OCI-LY1 (cell line): Measurements from ENCODE around the gene BLOC1S5.

Experiments
- H2AFZ ChIP-seq: fragments of 200-600 bp; sonication (generic), shearing (Covaris generic); 2 replicates; pipeline ENCODE4 v1.6.0; 2014; ENCODE audit warnings: antibody characterized with exemption, mild to moderate bottlenecking, low read length
- H3F3A ChIP-seq: fragments of 200-600 bp; sonication (generic), shearing (Covaris generic); 2 replicates; pipeline ENCODE4 v1.6.0; 2014; ENCODE audit warnings: mild to moderate bottlenecking, antibody characterized with exemption, low read length, moderate library complexity; ENCODE audit not compliant: insufficient read depth
- H3K27ac ChIP-seq: fragments of 200-600 bp; sonication (generic); 2 replicates; pipeline ENCODE4 v1.5.1; 2014; ENCODE audit warnings: low read length, mixed run types, mild to moderate bottlenecking, low read depth; ENCODE audit not compliant: poor library complexity, severe bottlenecking
- H3K27me3 ChIP-seq: fragments of 200-600 bp; sonication (generic); 2 replicates; pipeline ENCODE4 v1.6.0; 2014; ENCODE audit warnings: antibody characterized with exemption, mild to moderate bottlenecking, low read length, moderate library complexity; ENCODE audit not compliant: insufficient read depth
- H3K36me3 ChIP-seq: fragments of 200-600 bp; sonication (generic); 2 replicates; pipeline ENCODE4 v1.6.1; 2014; ENCODE audit warnings: mild to moderate bottlenecking, antibody characterized with exemption, low read length, moderate library complexity, mixed read lengths; ENCODE audit not compliant: insufficient read depth
- H3K4me1 ChIP-seq: fragments of 200-600 bp; sonication (generic); 2 replicates; pipeline ENCODE4 v1.5.1; 2014; ENCODE audit warnings: mild to moderate bottlenecking, low read length, moderate library complexity; ENCODE audit not compliant: insufficient read depth, severe bottlenecking
- H3K4me2 ChIP-seq: fragments of 200-600 bp; sonication (generic), shearing (Covaris generic); 2 replicates; pipeline ENCODE4 v1.6.1; 2014; ENCODE audit warnings: low read length
- H3K4me3 ChIP-seq: fragments of 200-600 bp; sonication (generic); 2 replicates; pipeline ENCODE4 v1.5.1; 2014; ENCODE audit warnings: low read length, low read depth, mild to moderate bottlenecking, mixed read lengths; ENCODE audit not compliant: poor library complexity, severe bottlenecking
- H3K79me2 ChIP-seq: fragments of 200-600 bp; shearing (Covaris generic); 2 replicates; pipeline ENCODE4 v1.6.1; 2016; ENCODE audit warnings: mixed run types, low read length, mixed read lengths; ENCODE audit not compliant: insufficient read depth
- H3K9ac ChIP-seq: fragments of 200-600 bp; sonication (generic), shearing (Covaris generic); 2 replicates; pipeline ENCODE4 v1.6.1; 2014; ENCODE audit warnings: mild to moderate bottlenecking, low read length, mixed read lengths
- H3K9me2 ChIP-seq: fragments of 200-600 bp; sonication (generic), shearing (Covaris generic); 2 replicates; pipeline ENCODE4 v1.6.1; 2014; ENCODE audit warnings: low read depth, mild to moderate bottlenecking, low read length, mixed read lengths
- H3K9me3 ChIP-seq: fragments of 200-600 bp; shearing (Covaris generic); 2 replicates; pipeline ENCODE4 v1.6.1; 2014; ENCODE audit warnings: low read length, mixed read lengths
- H4K20me1 ChIP-seq: fragments of 200-600 bp; sonication (generic), shearing (Covaris generic); 2 replicates; pipeline ENCODE4 v1.6.0; 2016; ENCODE audit warnings: mild to moderate bottlenecking, low read length; ENCODE audit not compliant: insufficient read depth
- EZH2 ChIP-seq: fragments of 200-600 bp; sonication (generic), shearing (Covaris generic); IDR thresholded peaks from 2 replicates; pipeline ENCODE4 v1.8.0; 2017; ENCODE audit warnings: borderline replicate concordance, mixed run types, mild to moderate bottlenecking, antibody characterized with exemption, low read length, moderate library complexity, mixed read lengths
- TF ChIP-seq, protein P1 (sequence below): fragments of 200-600 bp; sonication (generic), shearing (Covaris generic); IDR thresholded peaks from 2 replicates; pipeline ENCODE4 v1.5.1; 2017; ENCODE audit warnings: mild to moderate bottlenecking, antibody characterized with exemption, low read length, moderate library complexity, mixed read lengths

The BLOC1S5 gene

DNA sequence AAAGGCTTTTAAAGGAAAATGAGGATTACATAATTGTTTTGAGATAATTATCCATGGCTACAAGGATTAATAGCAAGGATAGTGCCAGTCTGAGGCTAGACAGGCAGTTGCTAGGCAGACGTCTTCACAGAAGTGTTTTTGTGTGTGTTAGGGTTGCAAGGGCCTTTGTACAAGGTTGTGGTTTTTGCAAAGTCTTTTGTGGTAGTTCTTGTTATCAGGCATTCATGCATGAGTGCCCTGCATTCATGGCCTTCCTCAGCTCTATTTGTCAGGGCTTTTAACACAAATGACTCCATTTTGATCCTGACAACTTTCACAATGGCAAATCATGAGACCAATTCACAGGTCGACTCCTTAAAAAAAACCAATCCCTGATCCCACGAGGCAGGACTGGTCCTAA is 85.5 kb downstream of the BLOC1S5 start:
- no peak overlapping the region for H3K4me2 ChIP-seq
- H4K20me1 ChIP-seq, result no peaks in the 10 kb centered on the region
- H3K4me3 ChIP-seq, result no peak overlapping the region
- H3K9ac ChIP-seq, result no peak overlapping the region
- no peaks in the 10 kb centered on the region for H3K9me3 ChIP-seq
- H3K27ac ChIP-seq, result no peak overlapping the region
- H3K9me2 ChIP-seq, result no peaks in the 10 kb centered on the region
- H3K36me3 ChIP-seq, result no peaks in the 10 kb centered on the region
- no peak overlapping the region for H2AFZ ChIP-seq
- H3F3A ChIP-seq, result no peaks in the 10 kb centered on the region
- no peaks in the 10 kb centered on the region for H3K27me3 ChIP-seq
- H3K79me2 ChIP-seq, result no peaks in the 10 kb centered on the region
- H3K4me1 ChIP-seq, result peaks cover 10% of the 10 kb centered on the region
- no peak for TF ChIP-seq EZH2
- TF ChIP-seq, protein P1, sequence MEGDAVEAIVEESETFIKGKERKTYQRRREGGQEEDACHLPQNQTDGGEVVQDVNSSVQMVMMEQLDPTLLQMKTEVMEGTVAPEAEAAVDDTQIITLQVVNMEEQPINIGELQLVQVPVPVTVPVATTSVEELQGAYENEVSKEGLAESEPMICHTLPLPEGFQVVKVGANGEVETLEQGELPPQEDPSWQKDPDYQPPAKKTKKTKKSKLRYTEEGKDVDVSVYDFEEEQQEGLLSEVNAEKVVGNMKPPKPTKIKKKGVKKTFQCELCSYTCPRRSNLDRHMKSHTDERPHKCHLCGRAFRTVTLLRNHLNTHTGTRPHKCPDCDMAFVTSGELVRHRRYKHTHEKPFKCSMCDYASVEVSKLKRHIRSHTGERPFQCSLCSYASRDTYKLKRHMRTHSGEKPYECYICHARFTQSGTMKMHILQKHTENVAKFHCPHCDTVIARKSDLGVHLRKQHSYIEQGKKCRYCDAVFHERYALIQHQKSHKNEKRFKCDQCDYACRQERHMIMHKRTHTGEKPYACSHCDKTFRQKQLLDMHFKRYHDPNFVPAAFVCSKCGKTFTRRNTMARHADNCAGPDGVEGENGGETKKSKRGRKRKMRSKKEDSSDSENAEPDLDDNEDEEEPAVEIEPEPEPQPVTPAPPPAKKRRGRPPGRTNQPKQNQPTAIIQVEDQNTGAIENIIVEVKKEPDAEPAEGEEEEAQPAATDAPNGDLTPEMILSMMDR, result no peak

DNA sequence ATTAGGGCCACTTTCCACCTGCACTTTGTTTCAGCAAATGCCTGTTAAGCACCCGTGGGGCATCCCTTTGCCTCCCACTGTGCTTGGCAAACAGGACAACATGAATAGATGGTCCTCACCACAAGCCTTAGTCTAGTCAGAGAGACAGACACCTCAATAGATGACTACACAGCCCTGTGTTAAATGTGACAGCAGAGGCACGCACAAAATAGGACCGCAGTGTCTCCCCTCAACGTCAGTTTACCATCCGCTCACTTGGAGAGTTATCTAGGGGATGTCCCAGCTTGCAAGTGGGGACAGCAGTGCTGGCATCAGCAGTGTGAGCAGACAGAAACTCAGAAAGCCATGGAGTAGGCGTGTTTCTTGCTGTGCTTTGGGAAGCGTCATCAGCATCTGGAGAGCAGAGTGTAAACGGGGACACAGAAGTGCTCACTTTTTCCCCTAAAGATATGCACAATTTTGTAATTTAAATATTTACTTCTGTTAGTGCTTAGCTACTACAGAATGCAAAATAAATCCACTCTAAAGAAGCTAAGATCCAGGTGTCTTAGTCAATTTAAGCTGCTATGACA is 87.6 kb downstream of the BLOC1S5 start:
- H3F3A ChIP-seq, result no peaks in the 10 kb centered on the region
- H3K4me2 ChIP-seq, result no peak overlapping the region

DNA sequence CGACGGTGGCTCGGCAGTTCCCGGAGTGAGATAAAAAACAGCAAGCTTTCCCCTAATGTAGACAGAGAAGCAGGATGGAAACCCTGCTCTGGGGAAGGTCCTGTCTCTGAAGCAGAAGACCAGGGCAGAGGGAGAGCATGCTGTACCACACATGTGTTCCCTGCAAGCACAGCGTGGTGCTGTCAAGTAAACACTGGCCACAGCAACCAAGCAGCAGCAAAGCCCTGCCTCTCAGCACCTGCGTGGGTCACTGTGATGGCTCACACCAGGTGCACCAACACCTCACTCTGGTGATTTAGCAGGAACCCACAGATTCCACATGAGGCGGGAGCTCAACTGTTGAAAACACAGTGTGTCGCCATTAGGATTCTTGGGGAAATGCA is 88.4 kb downstream of the BLOC1S5 start:
- TF ChIP-seq, protein P1, result no peak
- no peak for TF ChIP-seq EZH2
- no peaks in the 10 kb centered on the region for H3K9me2 ChIP-seq
- H3K27me3 ChIP-seq, result no peaks in the 10 kb centered on the region
- no peaks in the 10 kb centered on the region for H4K20me1 ChIP-seq
- H2AFZ ChIP-seq, result no peak overlapping the region
- no peak overlapping the region for H3K27ac ChIP-seq
- no peaks in the 10 kb centered on the region for H3K9me3 ChIP-seq
- H3F3A ChIP-seq, result no peaks in the 10 kb centered on the region
- no peaks in the 10 kb centered on the region for H3K79me2 ChIP-seq
- no peak overlapping the region for H3K9ac ChIP-seq
- H3K4me2 ChIP-seq, result no peak overlapping the region
- no peaks in the 10 kb centered on the region for H3K36me3 ChIP-seq
- no peak overlapping the region for H3K4me3 ChIP-seq
- H3K4me1 ChIP-seq, result peaks cover 10% of the 10 kb centered on the region

More for the DNA sequence above, 87.6 kb downstream of the BLOC1S5 start:
- H2AFZ ChIP-seq, result no peak overlapping the region
- no peak overlapping the region for H3K4me3 ChIP-seq
- H4K20me1 ChIP-seq, result no peaks in the 10 kb centered on the region
- H3K4me1 ChIP-seq, result peaks cover 10% of the 10 kb centered on the region
- no peaks in the 10 kb centered on the region for H3K27me3 ChIP-seq
- no peaks in the 10 kb centered on the region for H3K9me2 ChIP-seq
- H3K9me3 ChIP-seq, result no peaks in the 10 kb centered on the region
- H3K36me3 ChIP-seq, result no peaks in the 10 kb centered on the region
- TF ChIP-seq, protein P1, result no peak
- no peak for TF ChIP-seq EZH2
- H3K79me2 ChIP-seq, result no peaks in the 10 kb centered on the region
- no peak overlapping the region for H3K27ac ChIP-seq
- no peak overlapping the region for H3K9ac ChIP-seq
